GM18907 (cell line): ENCODE measurements around the gene SIGLEC11.
"Not testable (repeated sequence)": the region's sequence is repeated elsewhere in the genome, so short reads cannot be mapped to it uniquely, and the experiment has no call there.

Experiments used
- ATAC-seq: cut with Tn5 transposase; IDR thresholded peaks from one replicate; pipeline ENCODE4 v1.9.1; 2021; ENCODE audit warnings: mild to moderate bottlenecking, moderate library complexity; ENCODE audit not compliant: unreplicated experiment

The SIGLEC11 gene

DNA sequence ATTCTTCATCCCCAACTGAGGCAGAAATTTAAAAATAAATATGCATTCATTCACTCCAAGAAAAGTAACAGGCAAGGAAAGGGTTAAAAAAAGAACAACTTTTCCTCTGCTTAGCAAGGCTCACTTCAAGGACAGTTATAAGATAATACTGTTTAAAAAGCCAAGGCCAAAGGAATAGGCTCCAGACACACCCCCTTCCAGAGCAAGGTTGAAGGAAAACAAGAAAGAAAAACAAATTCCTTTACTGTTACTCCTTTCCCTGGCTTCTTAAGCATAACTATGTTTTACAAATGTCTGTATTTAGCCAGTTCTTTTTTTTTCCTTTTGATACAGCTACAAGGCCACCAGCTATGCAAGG lies 8.5 kb downstream of the SIGLEC11 start:
- ATAC-seq = no peak

DNA sequence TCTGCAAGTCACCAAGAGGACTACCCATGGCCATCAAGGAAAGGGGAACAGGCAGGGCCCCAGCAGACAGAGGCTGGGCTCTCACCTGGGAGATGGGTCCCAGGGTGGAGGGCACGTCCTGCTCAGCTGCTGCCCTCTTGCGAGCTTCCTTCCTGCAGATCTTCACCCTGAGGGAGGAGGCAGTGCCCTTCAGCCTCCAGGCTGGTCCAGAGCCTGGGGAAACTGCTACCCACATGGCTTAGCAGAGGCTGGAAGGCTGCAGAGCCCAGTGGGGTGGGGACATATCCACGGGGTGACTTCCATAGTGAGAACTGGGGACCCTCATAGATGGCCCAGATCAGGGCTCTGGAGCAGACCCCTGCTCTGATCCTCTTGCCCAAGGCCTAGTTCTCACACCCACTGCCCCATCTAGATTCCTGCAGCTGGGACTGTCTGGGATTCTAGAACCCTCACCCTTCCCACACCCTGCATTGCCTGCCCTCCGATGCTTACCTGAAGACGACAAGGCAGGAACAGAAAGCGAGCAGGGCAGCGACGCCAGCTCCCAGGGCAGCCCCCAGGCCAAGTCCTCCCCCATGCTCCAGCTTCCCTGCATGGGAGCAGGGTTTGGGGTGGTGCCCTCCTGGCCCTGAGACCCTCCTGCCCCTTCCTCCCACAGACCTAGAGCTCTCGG lies 9.0 kb downstream of the SIGLEC11 start:
- ATAC-seq = no peak

DNA sequence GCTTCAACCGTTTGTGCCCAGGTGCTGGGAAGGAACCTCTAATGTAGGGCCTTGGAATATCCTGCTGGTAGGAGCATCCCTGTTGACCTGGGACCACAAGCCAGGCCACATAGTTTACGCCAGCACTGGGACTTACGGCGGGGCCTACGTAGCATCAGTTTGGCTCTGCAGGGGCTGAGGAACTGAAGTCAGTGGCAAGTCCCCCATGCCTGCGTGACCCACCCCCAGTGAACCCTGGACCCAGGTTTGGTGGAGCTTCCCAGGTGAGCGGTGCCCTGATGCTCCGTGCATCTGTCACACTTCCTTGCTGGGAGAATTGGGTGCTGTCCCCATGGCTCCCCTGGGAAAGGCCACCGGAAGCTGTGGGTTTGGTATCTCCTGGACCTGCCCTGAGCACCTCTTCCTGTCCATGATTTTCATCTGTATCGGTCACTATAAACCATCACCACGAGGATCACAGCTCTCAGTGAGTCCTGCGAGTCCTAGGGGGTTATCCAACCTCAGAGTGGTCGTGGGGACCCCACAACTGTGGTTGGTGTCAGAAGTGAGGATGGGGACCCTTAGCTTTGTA lies 9.9 kb downstream of the SIGLEC11 start:
- no peak for ATAC-seq

DNA sequence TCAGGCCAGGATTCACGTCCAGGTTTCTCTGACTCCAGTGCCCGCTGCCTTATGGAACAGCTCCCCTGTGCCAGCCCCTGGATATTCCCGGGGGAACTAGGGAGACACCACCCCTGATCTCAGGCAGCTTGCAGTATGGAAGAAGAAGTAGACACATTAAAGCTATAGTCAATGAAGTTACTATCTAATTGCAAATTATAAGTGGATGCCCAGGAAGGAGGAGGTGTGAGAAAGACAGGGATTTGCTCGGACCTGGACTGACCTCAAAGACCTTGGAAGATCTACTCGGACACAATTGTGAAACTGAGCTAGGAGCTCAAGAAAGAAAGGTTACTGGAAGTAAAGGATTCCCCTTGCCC lies 10.4 kb downstream of the SIGLEC11 start:
- no peak for ATAC-seq

DNA sequence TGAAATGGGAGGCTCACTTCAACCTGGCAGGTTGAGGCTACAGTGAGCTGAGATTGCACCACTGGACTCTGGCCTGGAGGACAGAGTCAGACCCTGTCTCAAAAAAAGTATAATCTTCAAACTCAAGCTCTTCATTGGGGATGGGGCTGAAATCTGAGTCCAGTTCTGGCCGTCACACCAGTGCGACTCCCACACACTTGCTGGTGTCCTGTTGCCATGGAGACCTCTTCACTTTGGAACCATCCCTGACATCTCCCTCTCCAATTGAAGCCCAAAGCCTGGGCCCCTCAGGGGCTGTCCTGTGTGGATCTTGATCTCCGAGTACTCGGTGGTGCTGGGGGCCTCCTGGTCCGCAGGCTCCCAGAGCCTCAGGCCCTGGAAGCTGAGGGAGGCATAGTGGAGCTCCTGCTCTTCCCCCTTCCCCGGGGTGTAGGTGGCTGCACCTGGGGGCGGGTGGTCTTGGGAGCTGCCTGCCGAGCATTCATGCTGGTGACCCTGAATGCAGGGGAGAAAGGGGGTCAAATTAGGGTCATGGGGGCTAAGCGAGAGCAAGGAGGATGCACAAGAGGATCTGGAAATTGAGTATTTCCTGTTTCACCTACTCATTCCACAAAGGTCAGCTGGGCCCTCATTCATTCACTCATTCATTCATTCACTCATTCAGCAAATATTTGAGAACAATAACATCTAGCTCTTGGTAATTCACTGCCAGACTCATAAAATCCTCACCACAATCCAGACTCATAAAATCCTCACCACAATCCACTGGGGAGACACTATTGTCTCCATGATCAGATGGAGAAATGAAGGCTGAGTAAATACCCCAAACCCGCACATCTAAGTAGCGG lies 11.0 kb downstream of the SIGLEC11 start:
- no peak for ATAC-seq

DNA sequence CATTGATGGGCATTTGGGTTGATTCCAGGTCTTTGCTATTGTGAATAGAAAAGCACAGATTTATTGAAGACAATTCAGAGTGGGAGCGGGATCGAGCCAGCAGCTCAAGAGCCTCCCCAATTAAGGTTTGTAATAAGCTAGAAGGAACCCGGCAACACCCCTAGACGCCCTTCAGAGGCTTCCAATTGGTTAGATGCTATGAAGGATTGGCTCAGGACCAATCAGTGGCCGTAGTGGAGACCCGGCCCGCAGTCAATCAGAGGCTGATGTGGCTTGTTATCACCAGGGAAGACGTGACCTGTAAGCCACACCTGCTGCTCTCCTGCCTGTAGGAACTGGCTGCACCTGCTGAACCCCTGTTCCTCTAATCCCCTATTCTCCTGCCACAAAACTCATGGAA lies 14.6 kb downstream of the SIGLEC11 start:
- no peak for ATAC-seq

DNA sequence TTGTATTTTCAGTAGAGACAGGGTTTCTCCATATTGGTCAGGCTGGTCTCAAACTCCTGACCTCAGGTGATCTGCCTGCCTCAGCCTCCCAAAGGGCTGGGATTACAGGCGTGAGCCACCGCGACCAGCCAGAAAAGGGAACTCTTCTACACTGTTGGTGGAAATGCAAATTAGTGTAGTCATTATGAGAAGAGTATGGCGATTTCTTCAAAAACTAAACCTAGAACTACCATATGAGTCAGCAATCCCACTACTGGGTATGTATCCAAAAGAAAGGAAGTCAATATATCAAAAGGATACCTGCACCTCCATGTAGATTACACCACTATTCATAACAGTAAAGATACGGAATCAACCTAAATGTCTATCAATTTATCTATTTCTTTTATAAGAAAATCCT lies 16.4 kb downstream of the SIGLEC11 start:
- not testable (repeated sequence) for ATAC-seq

DNA sequence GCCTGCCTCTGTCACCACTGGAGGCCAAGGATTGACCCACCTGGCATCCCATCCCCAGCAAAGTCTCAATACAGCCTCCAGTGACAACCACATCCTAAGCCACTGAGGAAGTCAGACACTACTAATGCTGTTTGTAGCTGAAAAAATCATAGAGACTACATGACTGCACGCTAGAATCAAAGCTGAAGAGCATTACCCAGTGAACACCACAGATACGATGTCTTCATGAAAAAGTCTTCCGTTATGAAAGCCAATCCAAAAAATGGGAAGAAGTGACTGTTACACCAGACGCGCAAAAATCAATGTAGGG lies 20.5 kb downstream of the SIGLEC11 start:
- ATAC-seq = no peak

DNA sequence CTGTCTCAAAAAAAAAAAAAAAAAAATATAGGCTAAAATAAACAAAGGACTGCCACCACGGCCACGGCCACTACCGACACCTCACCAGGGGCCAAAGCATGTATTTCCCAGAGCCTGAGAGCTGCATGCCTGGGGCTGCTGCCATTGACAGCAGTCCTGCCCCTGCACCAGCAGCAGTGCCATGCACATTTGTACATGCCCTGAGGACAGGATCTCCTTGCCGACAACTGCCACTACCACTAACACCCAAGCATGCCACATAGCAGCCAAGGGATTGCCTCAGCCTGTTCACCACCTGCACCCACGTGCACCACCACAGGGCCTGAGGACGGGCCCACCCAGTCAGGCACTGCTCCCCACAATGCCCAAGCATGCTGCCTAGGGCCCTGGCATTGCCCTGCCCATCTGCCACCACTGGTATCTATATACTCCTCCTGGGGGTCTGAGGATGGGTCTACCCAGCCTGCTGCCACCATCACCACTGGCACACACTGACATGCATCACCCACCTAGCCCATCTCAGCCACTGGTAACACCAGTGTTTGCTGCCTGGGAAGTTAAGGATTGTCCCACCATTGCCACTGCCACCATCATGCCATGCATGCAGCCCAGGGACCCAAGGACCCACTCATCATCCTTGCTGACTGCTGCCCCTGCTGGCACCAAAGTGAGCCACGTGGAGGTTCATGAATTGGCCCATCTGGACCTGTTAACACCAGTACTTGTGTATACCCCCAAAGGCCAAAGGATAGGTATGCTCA lies 21.1 kb downstream of the SIGLEC11 start:
- no peak for ATAC-seq

DNA sequence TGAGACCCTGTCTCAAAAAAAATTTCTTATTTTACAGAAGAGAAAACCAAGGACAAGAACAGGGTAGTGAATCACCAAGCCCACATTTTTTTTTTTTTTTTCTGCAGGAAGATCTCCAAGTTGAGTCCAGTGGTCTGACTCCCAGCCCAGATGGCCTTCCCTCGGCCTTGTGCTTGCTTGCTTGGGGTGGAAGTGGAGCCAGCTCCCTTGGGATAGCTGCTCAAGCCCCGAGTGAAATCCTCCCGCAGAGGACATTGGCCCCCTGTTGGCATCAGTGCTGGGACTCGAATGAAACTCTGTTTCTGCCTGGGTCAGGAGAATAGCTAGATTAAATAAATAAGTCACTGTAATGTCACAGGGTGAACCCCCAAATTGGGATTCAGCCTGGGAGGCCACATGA lies 22.3 kb downstream of the SIGLEC11 start:
- ATAC-seq = no peak

DNA sequence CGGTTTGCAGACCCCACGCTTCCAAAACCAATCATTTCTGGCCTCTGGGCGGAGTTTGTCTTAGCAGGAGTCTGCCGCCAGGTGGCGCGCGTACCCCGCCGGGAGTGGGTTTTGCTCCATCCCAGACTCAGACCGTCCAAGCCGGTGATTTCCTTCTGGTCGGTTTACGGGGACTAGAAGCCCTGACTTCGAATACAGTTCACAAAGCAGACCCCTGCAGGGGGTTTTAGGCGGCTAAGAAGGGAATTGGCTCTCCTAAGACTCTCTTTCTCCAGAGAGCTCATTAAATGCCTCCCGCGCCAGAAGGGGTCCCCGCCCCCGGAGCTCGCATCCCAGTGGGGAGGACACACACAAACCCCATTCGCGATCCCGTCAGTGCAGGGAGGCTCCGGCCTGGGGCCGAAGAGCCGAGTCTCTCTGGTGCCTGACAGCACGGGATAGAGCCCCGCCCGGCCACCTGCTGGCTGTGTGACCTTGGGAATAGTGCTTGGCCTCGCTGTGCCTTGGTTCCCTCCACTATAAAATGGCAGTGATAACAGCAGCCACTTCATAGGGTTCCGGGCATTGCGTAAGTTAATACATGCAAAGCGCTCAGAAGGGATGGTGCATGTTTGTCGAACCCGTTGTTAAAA lies 23.1 kb downstream of the SIGLEC11 start:
- ATAC-seq = no peak

DNA sequence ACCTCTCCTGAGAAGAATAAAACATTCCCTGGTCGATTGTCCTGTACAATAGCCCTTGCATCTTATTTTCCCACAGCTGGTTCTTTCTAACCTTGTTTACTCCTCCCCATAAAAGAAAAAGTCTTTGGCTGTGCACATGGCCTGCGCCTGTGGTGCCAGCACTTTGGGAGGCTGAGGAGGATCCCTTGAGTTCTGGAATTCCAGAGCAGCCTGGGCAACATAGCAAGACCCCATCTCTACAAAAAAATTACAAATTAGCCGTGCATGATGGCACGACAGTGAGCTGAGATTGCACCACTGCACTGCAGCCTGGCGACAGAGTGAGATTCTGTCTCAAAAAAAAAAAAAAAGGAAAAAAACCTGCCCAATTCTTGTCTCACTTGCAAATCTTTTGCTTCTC lies 24.4 kb downstream of the SIGLEC11 start:
- no peak for ATAC-seq

DNA sequence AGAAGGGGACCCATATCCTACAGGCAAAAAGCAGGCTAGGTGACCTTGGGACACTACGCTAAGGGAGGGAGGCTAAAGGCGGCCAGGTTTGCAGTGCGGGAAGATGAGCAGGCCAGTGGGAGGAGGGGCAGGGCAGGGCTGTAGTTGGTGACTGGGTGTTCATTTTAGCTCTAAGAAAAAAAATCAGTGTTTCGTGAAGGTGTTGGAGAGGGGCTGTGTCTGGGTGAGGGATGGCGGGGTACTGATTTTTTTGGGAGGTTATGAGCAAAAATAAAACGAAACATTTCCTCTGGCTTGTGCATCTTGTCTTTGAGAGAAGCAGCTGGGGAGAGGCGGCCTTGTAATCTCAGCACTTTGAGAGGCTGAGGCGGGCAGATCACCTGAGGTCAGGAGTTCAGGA lies 27.3 kb downstream of the SIGLEC11 start:
- no peak for ATAC-seq

DNA sequence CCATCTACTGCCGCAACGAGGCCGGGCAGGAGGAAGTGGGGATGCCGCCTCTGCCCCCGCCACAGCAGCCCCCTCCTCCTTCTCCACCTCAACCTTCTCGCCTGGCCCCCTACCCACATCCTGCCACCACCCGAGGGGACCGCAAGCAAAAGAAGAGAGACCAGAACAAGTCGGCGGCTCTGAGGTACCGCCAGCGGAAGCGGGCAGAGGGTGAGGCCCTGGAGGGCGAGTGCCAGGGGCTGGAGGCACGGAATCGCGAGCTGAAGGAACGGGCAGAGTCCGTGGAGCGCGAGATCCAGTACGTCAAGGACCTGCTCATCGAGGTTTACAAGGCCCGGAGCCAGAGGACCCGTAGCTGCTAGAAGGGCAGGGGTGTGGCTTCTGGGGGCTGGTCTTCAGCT lies 28.2 kb downstream of the SIGLEC11 start:
- no peak for ATAC-seq

DNA sequence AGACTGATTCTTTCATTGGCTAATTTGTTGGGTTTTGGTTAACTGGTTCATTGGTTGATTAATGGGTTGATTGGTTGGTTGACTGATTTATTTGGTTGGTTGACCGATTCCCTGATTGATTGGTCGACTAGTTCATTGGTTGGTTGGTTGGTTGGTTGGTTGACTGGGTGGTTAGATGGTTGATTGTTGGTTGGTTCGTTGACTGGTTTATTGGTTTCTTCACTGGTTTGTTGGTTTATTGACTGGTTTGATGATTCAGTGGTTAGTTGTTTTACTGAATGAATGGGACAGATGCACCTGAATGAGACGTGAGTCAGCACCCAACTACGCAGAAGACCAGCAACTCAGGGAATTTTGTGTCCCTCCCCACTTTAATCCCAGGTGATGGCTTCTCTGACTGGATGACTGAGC lies 28.9 kb downstream of the SIGLEC11 start:
- no peak for ATAC-seq

DNA sequence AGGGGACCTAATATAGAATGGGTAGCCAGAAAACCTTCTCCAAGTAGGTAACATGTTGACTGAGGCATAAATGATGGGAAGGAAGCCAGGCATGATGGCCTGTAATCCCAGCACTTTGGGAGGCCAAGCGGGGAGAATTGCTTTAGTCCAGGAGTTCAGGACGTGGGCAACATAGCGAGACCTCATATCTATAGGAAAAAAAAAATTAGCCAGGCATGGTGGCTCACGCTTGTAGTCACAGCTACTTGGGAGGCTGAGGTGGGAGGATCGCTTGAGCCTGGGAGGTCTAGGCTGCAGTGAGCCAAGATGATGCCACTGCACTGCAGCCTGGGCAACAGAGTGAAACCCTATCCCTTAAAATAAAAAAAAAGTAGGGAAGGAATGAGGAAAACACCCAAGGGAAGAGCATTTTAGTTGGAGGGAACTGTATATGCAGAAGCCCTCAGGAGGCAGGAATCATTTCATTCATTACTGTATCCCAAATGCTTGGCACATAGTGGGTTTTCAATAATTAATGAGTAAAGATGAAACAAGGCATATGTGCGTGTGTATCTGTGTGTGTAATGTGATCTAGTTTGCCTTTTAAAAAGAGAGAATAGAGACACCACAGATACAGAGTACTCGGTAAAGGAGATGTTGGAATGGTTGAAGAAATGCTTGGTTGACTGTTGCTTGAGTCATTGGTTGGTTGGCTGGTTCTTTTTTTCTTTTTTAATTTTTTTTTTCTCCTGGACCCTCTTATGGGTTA lies 29.5 kb downstream of the SIGLEC11 start:
- ATAC-seq = no peak

DNA sequence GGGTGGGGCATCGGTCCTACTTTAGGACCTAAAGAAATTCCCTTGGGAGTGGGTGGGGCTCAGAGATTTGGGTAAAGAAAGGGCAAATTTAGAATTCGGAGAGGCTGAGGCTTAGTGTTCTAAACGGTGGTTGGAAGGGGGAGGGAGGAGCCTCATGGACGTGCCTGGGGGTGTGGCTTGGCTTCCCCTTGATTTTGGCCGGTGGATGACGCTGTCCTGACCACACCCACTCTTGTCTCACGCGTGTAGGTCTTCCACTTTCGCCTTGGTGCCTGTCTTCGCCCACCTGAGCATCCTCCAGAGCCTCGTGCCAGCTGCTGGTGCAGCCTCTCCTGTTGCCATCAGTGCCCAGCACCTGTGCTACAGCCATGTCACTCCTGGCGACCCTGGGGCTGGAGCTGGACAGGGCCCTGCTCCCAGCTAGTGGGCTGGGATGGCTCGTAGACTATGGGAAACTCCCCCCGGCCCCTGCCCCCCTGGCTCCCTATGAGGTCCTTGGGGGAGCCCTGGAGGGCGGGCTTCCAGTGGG lies 30.4 kb downstream of the SIGLEC11 start:
- no peak for ATAC-seq

DNA sequence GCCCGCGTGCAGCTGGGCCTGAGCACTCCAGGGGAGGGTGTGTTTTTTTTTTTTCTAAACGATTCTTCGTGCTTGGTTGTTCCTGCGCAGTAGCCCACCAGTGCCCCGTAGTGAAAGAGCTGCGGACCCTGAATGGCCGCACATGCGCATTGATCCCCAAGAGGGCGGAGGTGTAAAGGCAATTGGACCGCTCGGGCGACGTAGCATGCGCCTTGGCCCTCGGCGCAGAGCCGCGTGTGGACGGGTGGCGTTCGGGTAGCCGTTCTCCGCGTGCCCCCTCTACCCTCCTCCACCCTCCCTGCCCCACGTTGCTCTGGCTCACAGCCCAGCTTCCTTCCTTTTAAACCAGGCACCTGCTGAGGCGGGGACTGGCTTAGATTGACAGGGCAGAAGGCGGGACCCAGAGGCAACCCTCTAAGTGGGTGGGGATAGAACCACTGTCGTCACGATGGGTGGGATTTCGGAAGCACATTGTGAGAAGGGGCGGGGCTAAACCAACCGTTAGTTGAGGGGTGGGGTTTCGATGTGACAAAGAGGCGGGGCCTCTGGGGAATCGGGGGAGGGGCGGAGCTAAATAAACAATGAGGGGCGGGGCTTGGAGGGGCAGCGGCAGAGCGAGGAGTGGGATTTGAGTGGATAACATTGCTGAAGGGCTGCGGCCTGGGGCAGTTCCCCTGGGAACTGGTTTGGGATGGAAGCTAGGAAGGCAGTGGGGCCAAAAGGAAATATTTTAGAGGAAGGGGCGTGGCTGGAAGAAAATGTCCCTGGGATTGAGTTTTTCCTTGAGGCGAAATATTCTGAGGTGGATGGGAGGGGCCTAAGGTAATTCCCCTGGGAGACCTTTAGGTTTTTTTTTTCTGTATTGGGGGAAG lies 31.1 kb downstream of the SIGLEC11 start:
- peak; percentile 72 for ATAC-seq

DNA sequence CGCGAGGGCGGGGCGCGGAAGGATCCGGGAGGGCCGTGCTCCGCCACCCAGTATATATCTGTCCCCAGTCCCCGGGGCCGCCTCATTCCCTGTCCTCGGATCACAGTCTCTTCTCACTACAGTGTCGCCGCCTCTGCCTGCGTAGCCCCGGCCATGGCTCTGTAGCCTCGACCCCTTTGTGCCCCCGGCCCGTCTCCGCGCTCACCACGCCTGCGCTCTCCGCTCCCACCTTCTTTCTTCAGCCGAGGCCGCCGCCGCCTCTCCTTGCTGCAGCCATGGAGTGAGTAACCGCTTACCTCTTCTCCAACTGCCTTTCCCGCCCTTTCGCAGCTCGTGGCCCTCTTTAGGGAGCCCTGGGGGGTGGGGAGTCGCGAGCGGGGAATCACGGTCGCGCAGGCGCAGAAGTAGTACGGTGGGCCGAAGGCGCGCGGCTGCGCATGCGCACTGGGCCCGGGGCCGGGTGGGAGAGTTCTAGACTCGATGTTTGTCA lies 31.8 kb downstream of the SIGLEC11 start, which contains the start of the genes ATF5 and NUP62:
Gene ATF5 (plus strand): TSS at position 85 of the 490 bp plus-strand sequence. CDS start 1,646 bp downstream, outside the sequence.
Gene NUP62 (minus strand): TSS at position 384 of the 490 bp plus-strand sequence. CDS start 19,697 bp downstream, outside the sequence.
- ATAC-seq = peak; percentile 50
